ENCODE data around the gene SYVN1. TPM values are rescaled to one million over a fixed set of nuclear protein-coding genes. Genes with fewer than 3 reads are reported as not detected.

The SYVN1 gene
- total and polyA plus RNA-seq, 12 donors, result 9.7 to 124 (median 59.9) TPM

DNA sequence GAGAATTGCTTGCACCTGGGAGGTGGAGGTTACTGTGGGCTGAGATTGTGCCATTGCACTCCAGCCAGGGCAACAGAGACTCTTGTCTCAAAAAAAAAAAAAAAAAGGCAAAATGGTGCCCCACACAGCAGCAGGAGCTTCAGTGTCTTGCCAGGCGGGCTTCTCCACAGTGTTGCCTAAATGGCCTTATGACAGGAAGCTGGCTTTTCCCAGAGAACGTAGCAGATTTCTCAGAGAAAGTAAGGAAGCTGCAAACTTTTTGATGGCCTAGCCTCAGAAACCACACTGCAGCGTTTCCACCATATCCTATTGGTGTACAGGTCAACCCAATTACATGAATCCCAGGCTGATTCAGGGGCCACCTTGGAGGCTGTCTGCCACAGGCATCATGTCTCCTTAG lies 23.0 kb upstream of the SYVN1 start:
- H3K4me3 ChIP-seq, result no peak overlapping the region
- H3K9me3 ChIP-seq (replicated peaks in 1 of 3), result no peaks in the 10 kb centered on the region
- 52 to 88% (median 68%) methylated on average over 3 of the region's 3 CpGs for WGBS, 4 donors
- H3K27me3 ChIP-seq, result no peaks in the 10 kb centered on the region
- TF ChIP-seq, protein P1, sequence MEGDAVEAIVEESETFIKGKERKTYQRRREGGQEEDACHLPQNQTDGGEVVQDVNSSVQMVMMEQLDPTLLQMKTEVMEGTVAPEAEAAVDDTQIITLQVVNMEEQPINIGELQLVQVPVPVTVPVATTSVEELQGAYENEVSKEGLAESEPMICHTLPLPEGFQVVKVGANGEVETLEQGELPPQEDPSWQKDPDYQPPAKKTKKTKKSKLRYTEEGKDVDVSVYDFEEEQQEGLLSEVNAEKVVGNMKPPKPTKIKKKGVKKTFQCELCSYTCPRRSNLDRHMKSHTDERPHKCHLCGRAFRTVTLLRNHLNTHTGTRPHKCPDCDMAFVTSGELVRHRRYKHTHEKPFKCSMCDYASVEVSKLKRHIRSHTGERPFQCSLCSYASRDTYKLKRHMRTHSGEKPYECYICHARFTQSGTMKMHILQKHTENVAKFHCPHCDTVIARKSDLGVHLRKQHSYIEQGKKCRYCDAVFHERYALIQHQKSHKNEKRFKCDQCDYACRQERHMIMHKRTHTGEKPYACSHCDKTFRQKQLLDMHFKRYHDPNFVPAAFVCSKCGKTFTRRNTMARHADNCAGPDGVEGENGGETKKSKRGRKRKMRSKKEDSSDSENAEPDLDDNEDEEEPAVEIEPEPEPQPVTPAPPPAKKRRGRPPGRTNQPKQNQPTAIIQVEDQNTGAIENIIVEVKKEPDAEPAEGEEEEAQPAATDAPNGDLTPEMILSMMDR (IDR thresholded peaks at IDR 0.05), result no peak
- TF ChIP-seq POLR2A (IDR thresholded peaks at IDR 0.05), result no peak
- H3K36me3 ChIP-seq (replicated peaks in 1 of 2), result no peaks in the 10 kb centered on the region
- intact Hi-C loops (cut with DNase I), result no loop called here
- no peak overlapping the region for H3K27ac ChIP-seq
- DNase-seq, result peak in 1 of 7 donors; percentile 3
- H3K4me1 ChIP-seq (replicated peaks in 1 of 2), result no peaks in the 10 kb centered on the region

DNA sequence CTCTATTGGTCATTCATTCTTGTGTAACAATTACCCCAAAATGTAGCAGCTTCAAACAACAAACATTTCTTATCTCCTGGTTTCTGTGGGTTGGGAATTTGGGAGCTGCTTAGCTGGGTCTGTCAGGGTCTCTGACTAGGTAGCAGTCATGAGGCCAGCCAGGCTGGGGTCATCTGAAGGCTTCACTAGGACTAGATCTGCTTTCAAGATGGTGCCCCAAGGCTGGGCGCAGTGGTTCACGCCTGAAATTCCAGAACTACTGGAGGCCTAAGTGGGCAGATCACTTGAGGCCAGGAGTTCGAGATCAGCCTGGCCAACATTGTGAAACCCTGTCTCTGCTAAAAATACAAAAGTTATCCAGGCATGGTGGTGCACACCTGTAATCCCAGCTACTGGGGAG lies 22.6 kb upstream of the SYVN1 start:
- intact Hi-C loops (cut with DNase I), result no loop called here
- no peaks in the 10 kb centered on the region for H3K9me3 ChIP-seq (replicated peaks in 1 of 3)
- no peak overlapping the region for H3K27ac ChIP-seq
- no peaks in the 10 kb centered on the region for H3K36me3 ChIP-seq (replicated peaks in 1 of 2)
- no peaks in the 10 kb centered on the region for H3K27me3 ChIP-seq
- H3K4me3 ChIP-seq, result no peak overlapping the region
- peak in 1 of 7 donors; percentile 11 for DNase-seq
- WGBS, 4 donors, result 86 to 99% (median 93%) methylated on average over 3 of the region's 3 CpGs; no CpG with 5 or more reads in 1 of the 4 donors
- no peaks in the 10 kb centered on the region for H3K4me1 ChIP-seq (replicated peaks in 1 of 2)
- no peak for TF ChIP-seq POLR2A (IDR thresholded peaks at IDR 0.05)
- TF ChIP-seq, protein P1 (IDR thresholded peaks at IDR 0.05), result no peak

DNA sequence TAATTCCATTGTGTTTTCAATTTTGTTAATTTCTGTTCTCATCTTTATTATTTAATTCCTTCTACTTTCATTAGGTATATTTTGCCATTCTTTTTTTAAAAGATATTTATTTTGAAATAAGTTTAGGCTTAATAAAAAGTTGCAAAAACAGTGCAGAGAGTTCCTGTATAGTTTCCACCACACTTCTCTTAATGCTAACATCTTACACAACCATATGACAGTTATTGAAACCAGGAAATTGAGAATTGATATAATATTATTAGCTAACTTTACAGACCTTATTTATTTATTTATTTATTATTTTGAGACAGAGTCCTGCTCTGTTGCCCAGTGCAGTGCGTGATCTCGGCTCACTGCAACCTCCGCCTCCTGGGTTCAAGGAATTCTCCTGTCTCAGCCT lies 21.9 kb upstream of the SYVN1 start:
- TF ChIP-seq, protein P1 (IDR thresholded peaks at IDR 0.05), result no peak
- TF ChIP-seq POLR2A (IDR thresholded peaks at IDR 0.05), result no peak
- H3K27me3 ChIP-seq, result no peaks in the 10 kb centered on the region
- H3K27ac ChIP-seq, result no peak overlapping the region
- no peaks in the 10 kb centered on the region for H3K9me3 ChIP-seq (replicated peaks in 1 of 3)
- peaks cover 0 to 1% of the 10 kb centered on the region in 2 donors for H3K4me1 ChIP-seq (replicated peaks in 1 of 2)
- intact Hi-C loops (cut with DNase I), result no loop called here
- no peaks in the 10 kb centered on the region for H3K36me3 ChIP-seq (replicated peaks in 1 of 2)
- DNase-seq, result no peak
- 91 to 99% (median 96%) methylated on average over 3 of the region's 3 CpGs for WGBS, 4 donors
- no peak overlapping the region for H3K4me3 ChIP-seq

DNA sequence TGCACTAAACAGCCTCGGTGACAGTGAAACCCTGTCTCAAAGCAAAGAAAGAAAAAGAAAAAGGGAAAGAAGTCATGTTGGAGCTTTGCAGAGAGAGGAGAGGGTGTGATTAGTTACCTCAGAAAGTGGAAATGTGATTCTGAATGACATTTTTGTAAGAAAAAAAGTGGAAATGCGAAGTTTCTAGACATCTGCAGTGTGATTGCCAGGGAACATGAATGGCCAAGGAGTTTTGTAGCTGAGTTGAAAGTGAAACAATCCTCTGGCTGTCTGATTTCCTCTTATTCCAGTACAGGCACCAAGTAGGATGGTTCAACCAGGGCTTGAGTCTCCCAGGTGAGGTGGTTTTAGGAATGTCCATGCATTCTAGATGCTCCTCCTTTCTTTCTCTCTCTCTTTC lies 17.8 kb upstream of the SYVN1 start:
- H3K4me1 ChIP-seq (replicated peaks in 1 of 2), result peaks cover 0 to 17% of the 10 kb centered on the region in 2 donors
- no peak overlapping the region for H3K4me3 ChIP-seq
- 62 to 80% (median 65%) methylated on average over 2 of the region's 2 CpGs for WGBS, 4 donors
- no peaks in the 10 kb centered on the region for H3K27me3 ChIP-seq
- no peaks in the 10 kb centered on the region for H3K36me3 ChIP-seq (replicated peaks in 1 of 2)
- DNase-seq, result no peak
- H3K27ac ChIP-seq, result no peak overlapping the region
- TF ChIP-seq, protein P1 (IDR thresholded peaks at IDR 0.05), result no peak
- TF ChIP-seq POLR2A (IDR thresholded peaks at IDR 0.05), result no peak
- intact Hi-C loops (cut with DNase I), result no loop called here
- no peaks in the 10 kb centered on the region for H3K9me3 ChIP-seq (replicated peaks in 1 of 3)
